Transverse colon (tissue), 4 donors: ENCODE results near the gene FAM114A1. TPM values are rescaled to one million over a fixed set of nuclear protein-coding genes. Genes with fewer than 3 reads are reported as not detected.

Source experiments
- DNase-seq: peaks from one replicate; pipeline ENCODE4 v3.0.0-alpha.2; 2019
- H3K27ac ChIP-seq, 4 donors: fragments of 200-600 bp; sonication (generic); 2 replicates each; pipeline ENCODE4 v1.5.1; 2016 to 2018; ENCODE audit warnings: inconsistent platforms in 4 of 4
- H3K27me3 ChIP-seq: fragments of 200-600 bp; sonication (generic); 2 replicates; pipeline ENCODE4 v1.5.1; 2017; ENCODE audit warnings: inconsistent platforms
- H3K36me3 ChIP-seq, 4 donors: fragments of 200-600 bp; sonication (generic); 2 replicates each; pipeline ENCODE4 v1.5.1; 2017 to 2019; ENCODE audit warnings: inconsistent platforms in 4 of 4
- H3K4me1 ChIP-seq, 4 donors: fragments of 200-600 bp; sonication (generic); 2 replicates each; pipeline ENCODE4 v1.5.1; 2017 to 2020; ENCODE audit warnings: inconsistent platforms in 4 of 4
- H3K4me3 ChIP-seq, 4 donors: fragments of 200-600 bp; sonication (generic); 1 replicate in 1 of 4; 2 replicates in 3 of 4; pipeline versions ENCODE4 v1.5.1 to v1.6.1; 2017 to 2019; ENCODE audit warnings: inconsistent platforms in 4 of 4
- H3K9me3 ChIP-seq, 2 donors: fragments of 200-600 bp; sonication (generic); 2 replicates each; pipeline ENCODE4 v1.5.1; 2017 to 2019; ENCODE audit warnings: inconsistent platforms in 2 of 2
- EP300 ChIP-seq: sonication (generic); formaldehyde crosslinking; IDR thresholded peaks from one replicate; pipeline ENCODE4 v1.6.1; 2017; ENCODE audit warnings: antibody characterized with exemption, low read depth
- POLR2A ChIP-seq: fragments of 450-650 bp; IDR thresholded peaks from one replicate; pipeline ENCODE4 v1.6.1; 2016; ENCODE audit warnings: antibody characterized with exemption, mild to moderate bottlenecking, moderate library complexity
- POLR2AphosphoS5 ChIP-seq, 3 donors: sonication (generic); formaldehyde crosslinking; IDR thresholded peaks; one replicate each; pipeline ENCODE4 v1.6.1; 2016; ENCODE audit warnings: antibody characterized with exemption in 3 of 3
- WGBS, 2 donors: methylation state at CpG; one replicate each; pipeline ENCODE4 v1.1.5; 2018; ENCODE audit warnings: low coverage in 1 of 2; 5-methylcytosine and 5-hydroxymethylcytosine counted together
- in situ Hi-C, 4 donors: fragments of 200-750 bp; cut with MboI; loops; one replicate each; pipeline versions ENCODE4 v1.15.0 to v1.15.1; 2017; ENCODE audit warnings: low sequenced_read_pairs in 3 of 4, low pct_ligation_motif_present in 1 of 4, low pct_unique_long_range_greater_than_20kb in 1 of 4
- intact Hi-C: fragments of 100-400 bp; cut with DNase I; formaldehyde crosslinking; loops from one replicate; pipeline ENCODE4 v1.15.1; 2023; ENCODE audit warnings: low total_unique reads
- total RNA-seq, 4 donors: library from RNA; depleted of rRNA; stranded (reverse); fragments of >200 nt; gene quantifications; one replicate each; pipeline ENCODE4 v1.1.0, GENCODE V29; 2016
- TF ChIP-seq, protein P1 (sequence below), 5 experiments: fragments of 200-600 bp in 3 of 5; fragments of 450-650 bp in 2 of 5; sonication (generic) in 3 of 5; IDR thresholded peaks; 1 replicate in 2 of 5; 2 replicates in 3 of 5; pipeline ENCODE4 v1.5.1; 2016 to 2017; ENCODE audit warnings: antibody characterized with exemption in 5 of 5, inconsistent platforms in 3 of 5, mild to moderate bottlenecking in 2 of 5, moderate library complexity in 1 of 5

FAM114A1 gene
- total RNA-seq, 4 donors from 2014 or later: 52.4 to 121 (median 115) TPM

DNA sequence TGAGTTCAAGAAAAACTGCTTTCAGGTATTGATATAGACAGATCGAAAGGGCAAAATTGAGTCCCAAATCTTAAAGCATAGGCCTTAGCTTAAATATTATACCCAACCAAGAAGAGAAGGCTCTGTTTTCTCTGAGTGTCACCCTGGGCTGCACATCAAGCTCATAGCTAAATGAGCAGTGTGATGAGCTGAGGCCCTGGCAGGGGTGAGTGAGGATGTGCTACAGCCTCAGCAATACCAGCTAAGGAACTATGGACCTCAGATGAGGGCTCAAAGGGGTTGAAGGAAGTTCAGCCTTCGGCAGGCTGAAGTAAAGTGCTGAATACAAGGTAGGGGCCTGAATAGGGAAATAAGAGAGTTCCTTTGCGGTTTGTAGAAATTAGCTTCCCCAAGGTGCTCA lies 79.3 kb downstream of the FAM114A1 start:
- H3K9me3 ChIP-seq: no peaks in the 10 kb centered on the region
- no peak for DNase-seq
- intact Hi-C loops: no loop called here
- TF ChIP-seq EP300: no peak
- no peak for TF ChIP-seq POLR2A
- no peak for TF ChIP-seq POLR2AphosphoS5 (IDR thresholded peaks at IDR 0.05)
- TF ChIP-seq, protein P1, sequence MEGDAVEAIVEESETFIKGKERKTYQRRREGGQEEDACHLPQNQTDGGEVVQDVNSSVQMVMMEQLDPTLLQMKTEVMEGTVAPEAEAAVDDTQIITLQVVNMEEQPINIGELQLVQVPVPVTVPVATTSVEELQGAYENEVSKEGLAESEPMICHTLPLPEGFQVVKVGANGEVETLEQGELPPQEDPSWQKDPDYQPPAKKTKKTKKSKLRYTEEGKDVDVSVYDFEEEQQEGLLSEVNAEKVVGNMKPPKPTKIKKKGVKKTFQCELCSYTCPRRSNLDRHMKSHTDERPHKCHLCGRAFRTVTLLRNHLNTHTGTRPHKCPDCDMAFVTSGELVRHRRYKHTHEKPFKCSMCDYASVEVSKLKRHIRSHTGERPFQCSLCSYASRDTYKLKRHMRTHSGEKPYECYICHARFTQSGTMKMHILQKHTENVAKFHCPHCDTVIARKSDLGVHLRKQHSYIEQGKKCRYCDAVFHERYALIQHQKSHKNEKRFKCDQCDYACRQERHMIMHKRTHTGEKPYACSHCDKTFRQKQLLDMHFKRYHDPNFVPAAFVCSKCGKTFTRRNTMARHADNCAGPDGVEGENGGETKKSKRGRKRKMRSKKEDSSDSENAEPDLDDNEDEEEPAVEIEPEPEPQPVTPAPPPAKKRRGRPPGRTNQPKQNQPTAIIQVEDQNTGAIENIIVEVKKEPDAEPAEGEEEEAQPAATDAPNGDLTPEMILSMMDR (IDR thresholded peaks at IDR 0.05): no peak
- no peaks in the 10 kb centered on the region for H3K36me3 ChIP-seq
- no peaks in the 10 kb centered on the region for H3K27me3 ChIP-seq
- peak overlapping the region; percentile 70 to 80 (median 74) for H3K27ac ChIP-seq
- 90 to 100% methylated on average over 1 to 3 of the region's 3 CpGs for WGBS, 2 donors
- H3K4me3 ChIP-seq: no peak overlapping the region
- H3K4me1 ChIP-seq: peaks cover 5 to 22% (median 16%) of the 10 kb centered on the region in 4 donors
- in situ Hi-C loops: no loop called here

DNA sequence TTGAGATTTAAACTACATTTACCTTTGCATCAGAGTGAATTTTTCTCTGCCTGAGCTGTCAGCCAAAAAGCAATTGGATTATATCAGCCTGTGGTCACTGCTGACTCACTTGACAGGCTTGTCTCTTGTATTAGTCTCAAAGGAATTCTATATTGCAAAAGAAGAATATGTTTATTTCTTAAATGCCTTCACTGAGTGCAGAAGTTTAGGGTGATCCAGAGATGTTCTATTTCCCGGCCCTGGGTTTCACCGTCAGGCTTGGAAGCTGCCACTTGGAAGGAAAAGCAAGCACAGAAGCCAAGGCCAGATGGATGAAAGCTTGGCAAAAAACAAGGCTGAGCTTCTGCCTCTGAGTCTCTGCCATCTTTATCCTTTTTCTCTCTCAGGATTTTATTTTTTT lies 80.9 kb downstream of the FAM114A1 start:
- H3K9me3 ChIP-seq: no peaks in the 10 kb centered on the region
- no peaks in the 10 kb centered on the region for H3K36me3 ChIP-seq
- H3K4me3 ChIP-seq: no peak overlapping the region
- intact Hi-C loops: no loop called here
- TF ChIP-seq, protein P1 (IDR thresholded peaks at IDR 0.05): no peak
- TF ChIP-seq POLR2AphosphoS5 (IDR thresholded peaks at IDR 0.05) (peak; percentile 79 to 92 (median 86)), EP300 (peak; percentile 63)
- no peaks in the 10 kb centered on the region for H3K27me3 ChIP-seq
- DNase-seq: peak; percentile 49
- peak overlapping the region; percentile 70 to 80 (median 74) for H3K27ac ChIP-seq
- in situ Hi-C loops: no loop called here
- 61 to 70% methylated on average over 2 of the region's 2 CpGs for WGBS, 2 donors
- H3K4me1 ChIP-seq: peaks cover 5 to 22% (median 16%) of the 10 kb centered on the region in 4 donors

DNA sequence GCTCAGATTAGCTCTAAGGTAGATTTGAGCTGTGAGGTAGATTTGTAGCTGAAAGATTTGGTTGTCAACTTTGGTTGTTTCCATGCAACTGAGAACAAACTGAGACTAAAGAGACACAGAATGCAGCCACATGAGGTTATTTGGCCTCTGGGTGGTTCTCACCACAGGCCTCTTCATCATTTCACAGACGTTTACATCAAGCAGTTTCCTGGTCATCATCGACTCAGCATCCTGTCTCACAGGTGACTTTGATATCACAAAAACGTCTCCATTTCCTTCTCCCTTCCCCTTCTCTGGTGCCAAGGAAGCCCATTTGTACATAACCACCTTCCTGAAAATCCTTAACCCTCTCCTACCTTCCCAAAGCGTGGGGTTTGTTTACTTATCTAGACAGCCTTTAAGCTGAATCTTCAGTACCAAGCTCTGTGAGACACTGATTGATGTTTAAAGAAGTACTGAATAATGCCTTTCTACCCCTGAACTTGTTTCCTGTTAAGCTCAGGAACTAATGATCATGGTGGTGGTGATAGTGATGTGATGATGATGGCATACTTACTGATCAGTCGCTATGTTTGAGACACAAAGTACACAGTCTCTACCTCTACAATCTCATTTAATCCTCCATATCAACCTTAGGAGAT lies 81.9 kb downstream of the FAM114A1 start:
- H3K9me3 ChIP-seq: no peaks in the 10 kb centered on the region
- in situ Hi-C loops: no loop called here
- no peaks in the 10 kb centered on the region for H3K27me3 ChIP-seq
- no peaks in the 10 kb centered on the region for H3K36me3 ChIP-seq
- peak overlapping the region; percentile 46 to 80 (median 74) for H3K27ac ChIP-seq
- TF ChIP-seq, protein P1 (IDR thresholded peaks at IDR 0.05): no peak
- TF ChIP-seq POLR2A (no peak), POLR2AphosphoS5 (IDR thresholded peaks at IDR 0.05) (no peak), EP300 (no peak)
- intact Hi-C loops: loop anchor here (10.0 kb wide), 1 partner anchor 95 kb away; no protein-coding TSS in a partner anchor
- WGBS, 2 donors: 24 to 46% methylated on average over 5 of the region's 5 CpGs
- no peak overlapping the region for H3K4me3 ChIP-seq
- peaks cover 5 to 22% (median 16%) of the 10 kb centered on the region in 4 donors for H3K4me1 ChIP-seq
- no peak for DNase-seq

DNA sequence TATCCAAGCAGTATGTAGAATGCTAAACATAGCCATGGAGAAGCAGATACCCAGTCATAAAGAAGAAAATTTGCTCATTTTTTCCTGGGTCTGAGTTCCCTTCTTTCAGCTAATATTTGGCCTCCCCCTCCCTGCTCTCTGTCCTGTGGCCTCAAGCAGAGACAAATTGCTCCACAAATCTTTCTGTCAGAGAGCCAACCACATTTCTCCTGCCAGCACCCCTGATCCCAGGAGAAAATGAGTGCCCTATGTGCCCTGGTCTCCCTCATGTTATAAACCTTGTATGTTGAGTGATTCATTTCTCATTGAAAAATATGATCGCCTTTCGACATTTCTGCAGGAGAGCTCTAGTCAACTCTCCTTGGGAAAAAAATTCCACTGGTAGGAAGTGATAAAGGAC lies 82.6 kb downstream of the FAM114A1 start:
- H3K27me3 ChIP-seq: no peaks in the 10 kb centered on the region
- no peak for TF ChIP-seq POLR2AphosphoS5 (IDR thresholded peaks at IDR 0.05)
- H3K27ac ChIP-seq: peak overlapping the region in 3 of 4 donors; percentile 74 to 80 (median 75)
- intact Hi-C loops (loop anchor here (10.0 kb wide), 1 partner anchor 95 kb away; no protein-coding TSS in a partner anchor), in situ Hi-C loops (no loop called here)
- DNase-seq: no peak
- peaks cover 5 to 22% (median 16%) of the 10 kb centered on the region in 4 donors for H3K4me1 ChIP-seq
- WGBS, 2 donors: 87 to 94% methylated on average over 2 of the region's 2 CpGs
- no peaks in the 10 kb centered on the region for H3K36me3 ChIP-seq
- H3K9me3 ChIP-seq: no peaks in the 10 kb centered on the region
- H3K4me3 ChIP-seq: no peak overlapping the region
